GM12892 (cell line): ENCODE data around the gene KPTN.
A peak's percentile ranks its signal among the peaks of the same experiment; 100 is the strongest.

Experiments used
- DNase-seq: peaks from one replicate; pipeline ENCODE4 v3.0.0; 2011; ENCODE audit not compliant: insufficient read length
- FAIRE-seq: peaks from 2 replicates; lab custom pipeline; 2011; peaks lifted over from hg19 to GRCh38; lab: Jason Lieb, UNC
- POLR2A ChIP-seq: IDR thresholded peaks from 2 replicates; pipeline ENCODE4 v1.6.1; 2011; ENCODE audit warnings: low read depth, low read length, control low read depth
- POLR2AphosphoS5 ChIP-seq: IDR thresholded peaks from 2 replicates; pipeline ENCODE4 v1.6.1; 2011; ENCODE audit warnings: low read depth, low read length, control low read depth
- TAF1 ChIP-seq: IDR thresholded peaks from 2 replicates; pipeline ENCODE4 v1.6.1; 2011; ENCODE audit warnings: low read depth, mild to moderate bottlenecking, control low read depth, low read length, borderline replicate concordance

The KPTN gene

DNA sequence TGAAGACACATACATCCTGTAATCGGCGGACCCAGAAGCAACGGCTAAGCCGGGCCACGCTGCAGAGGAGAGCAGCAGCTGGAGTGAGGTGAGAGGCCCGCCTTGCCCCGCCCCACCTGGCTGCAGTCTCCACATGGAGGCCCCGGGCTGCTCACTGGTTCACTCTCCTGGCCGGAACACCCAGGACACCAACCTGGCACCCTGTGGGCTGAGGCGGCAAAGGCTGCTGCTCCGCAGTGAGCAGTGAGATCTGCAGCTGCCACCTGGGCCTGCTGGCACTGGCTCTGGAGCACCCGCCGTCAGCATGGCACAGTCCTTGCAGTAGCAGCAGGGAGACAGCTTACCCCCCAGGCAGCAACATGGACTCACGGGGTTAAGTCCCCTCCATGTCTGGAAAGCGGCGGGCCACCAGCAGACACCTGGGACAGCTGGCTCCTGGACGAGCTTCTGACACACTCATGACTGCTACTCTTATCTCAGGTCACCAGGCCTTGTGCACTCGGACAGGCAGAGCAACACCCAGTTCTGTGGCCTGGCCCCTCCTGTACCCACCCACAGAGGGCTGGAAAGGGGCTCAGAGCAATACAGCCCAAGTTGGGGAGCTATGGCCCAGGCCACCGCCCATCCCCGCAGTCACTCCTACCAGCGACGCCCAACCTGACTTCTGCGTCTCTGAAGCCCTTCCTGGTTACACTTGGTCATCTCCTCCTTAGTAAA is 13.2 kb upstream of the KPTN start:
- FAIRE-seq: no peak

GRCh38 chr19:47495478-47496372 is 11.7 kb upstream of the KPTN start:
- DNase-seq (no peak), FAIRE-seq (no peak)
- no peak for TF ChIP-seq TAF1

More for the DNA sequence above, 13.2 kb upstream of the KPTN start:
- no peak for TF ChIP-seq POLR2A
- TF ChIP-seq POLR2AphosphoS5: no peak
- TF ChIP-seq TAF1: no peak
- no peak for DNase-seq

- no peak for TF ChIP-seq TAF1
- no peak for TF ChIP-seq POLR2A
- no peak for TF ChIP-seq POLR2AphosphoS5
- FAIRE-seq (no peak), DNase-seq (no peak)
These were observed 10.7 kb upstream of the KPTN start for GRCh38 chr19:47494729-47495128.

DNA sequence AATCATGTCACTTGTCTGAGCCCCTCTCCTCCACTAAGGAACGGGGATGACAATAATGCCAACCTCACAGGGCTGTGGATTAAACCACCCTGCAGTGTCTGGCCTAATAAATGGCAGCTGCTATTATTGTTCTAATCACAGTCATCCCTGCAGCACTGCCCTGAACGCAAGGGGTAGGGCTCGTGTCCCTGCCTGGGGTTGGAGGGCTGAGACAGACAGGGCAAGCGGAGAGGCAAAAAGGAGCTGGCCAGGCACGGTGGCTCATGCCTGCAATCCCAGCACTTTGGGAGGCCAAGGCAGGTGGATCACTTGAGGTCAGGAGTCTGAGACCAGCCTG is 10.2 kb upstream of the KPTN start:
- FAIRE-seq: no peak
- no peak for DNase-seq
- TF ChIP-seq TAF1 (no peak), POLR2A (no peak), POLR2AphosphoS5 (no peak)

- DNase-seq: no peak
- no peak for FAIRE-seq
- no peak for TF ChIP-seq TAF1
- 0 out of 2 replicates have a peak, but pooled peaks have one; percentile 31 for TF ChIP-seq POLR2A
These were observed 9.6 kb upstream of the KPTN start for GRCh38 chr19:47493378-47494210.

- DNase-seq (no peak), FAIRE-seq (no peak)
- TF ChIP-seq TAF1 (no peak), POLR2AphosphoS5 (no peak)
These were observed 8.8 kb upstream of the KPTN start for GRCh38 chr19:47492571-47493377.

- DNase-seq (no peak), FAIRE-seq (no peak)
- TF ChIP-seq TAF1 (no peak), POLR2A (no peak), POLR2AphosphoS5 (no peak)
These were observed 8.1 kb upstream of the KPTN start for GRCh38 chr19:47492137-47492533.

- DNase-seq (no peak), FAIRE-seq (no peak)
These were observed 7.5 kb upstream of the KPTN start for GRCh38 chr19:47491358-47492136.

GRCh38 chr19:47490847-47491246 is 6.8 kb upstream of the KPTN start:
- FAIRE-seq: no peak

More at GRCh38 chr19:47491358-47492136, 7.5 kb upstream of the KPTN start:
- TF ChIP-seq POLR2A (no peak), POLR2AphosphoS5 (no peak; the same call in 1 of the 2 replicates), TAF1 (no peak)

GRCh38 chr19:47490031-47490430 is 6.0 kb upstream of the KPTN start:
- FAIRE-seq (peak; percentile 75), DNase-seq (no peak)
- no peak; the same call in none of the 2 replicates for TF ChIP-seq POLR2AphosphoS5
- TF ChIP-seq TAF1: no peak
- TF ChIP-seq POLR2A: peak; percentile 23; the same call in 1 of the 2 replicates

More at GRCh38 chr19:47490847-47491246, 6.8 kb upstream of the KPTN start:
- TF ChIP-seq POLR2AphosphoS5: no peak
- TF ChIP-seq POLR2A: no peak; the same call in 1 of the 2 replicates
- TF ChIP-seq TAF1: no peak
- no peak for DNase-seq
